Brain microvascular endothelial cell (primary cell): ENCODE results near the gene BDKRB2.

Experiments used
- DNase-seq: peaks from one replicate; pipeline ENCODE4 v3.0.0-alpha.2; 2020
- H3K27ac ChIP-seq: fragments of 250-450 bp; sonication (Bioruptor Pico); 2 replicates; pipeline ENCODE4 v1.5.1; 2020; ENCODE audit warnings: mild to moderate bottlenecking, moderate library complexity
- H3K27me3 ChIP-seq: fragments of 250-450 bp; sonication (Bioruptor Pico); replicated peaks from 2 replicates; pipeline ENCODE4 v1.5.1; 2020; ENCODE audit warnings: mild to moderate bottlenecking
- H3K36me3 ChIP-seq: fragments of 250-450 bp; sonication (Bioruptor Pico); replicated peaks from 2 replicates; pipeline ENCODE4 v1.5.1; 2020; ENCODE audit warnings: mild to moderate bottlenecking
- H3K4me3 ChIP-seq: 2 replicates; pipeline ENCODE4 v1.5.1; 2011; ENCODE audit warnings: low read depth, mild to moderate bottlenecking, control low read depth, low read length, moderate library complexity
- CTCF ChIP-seq: IDR thresholded peaks from 2 replicates; pipeline ENCODE4 v1.5.1; 2011; ENCODE audit warnings: low read depth, mild to moderate bottlenecking, moderate library complexity, low read length, control low read depth, inconsistent platforms; ENCODE audit errors: missing control alignments
- in situ Hi-C: cut with HindIII; loops from 2 replicates; pipeline ENCODE4 v1.10.0; 2017; ENCODE audit warnings: low sequenced_read_pairs, low pct_ligation_motif_present

BDKRB2 gene

GRCh38 chr14:96204151-96205058 is at the start of gene BDKRB2:
Gene BDKRB2, plus strand, starts transcription at chr14:96204839. Its CDS starts 32,269 bp downstream, at chr14:96237108.
- H3K27ac ChIP-seq, result no peak within 1 kb of the TSS
- H3K36me3 ChIP-seq, result no peaks in the 10 kb centered on the region
- in situ Hi-C loops, result no loop called here
- TF ChIP-seq CTCF, result no peak
- H3K4me3 ChIP-seq, result peak within 1 kb of the TSS; percentile 37
- peak; percentile 64 for DNase-seq
- H3K27me3 ChIP-seq, result no peaks in the 10 kb centered on the region

DNA sequence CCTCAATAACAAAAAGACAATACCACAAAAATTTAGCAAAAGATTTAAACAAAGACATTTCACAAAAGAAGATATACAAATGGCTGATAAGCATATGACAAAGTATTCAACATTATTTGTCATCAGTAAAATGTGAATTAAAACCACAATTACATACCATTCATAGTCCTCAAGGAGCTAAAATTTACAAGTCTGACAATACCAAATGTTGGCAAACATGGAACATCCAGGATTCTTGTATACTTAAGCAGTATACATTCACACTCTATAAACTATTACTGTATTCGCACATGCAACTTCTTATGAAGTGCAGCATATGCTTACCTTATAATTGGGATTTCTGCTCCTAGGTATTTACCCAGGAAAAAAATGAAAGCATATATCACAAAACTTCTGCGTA is 49.7 kb upstream of the BDKRB2 start:
- H3K36me3 ChIP-seq, result no peaks in the 10 kb centered on the region
- H3K27ac ChIP-seq, result no peak overlapping the region
- TF ChIP-seq CTCF, result no peak
- no peak overlapping the region for H3K4me3 ChIP-seq
- H3K27me3 ChIP-seq, result no peaks in the 10 kb centered on the region
- in situ Hi-C loops, result no loop called here
- no peak for DNase-seq

DNA sequence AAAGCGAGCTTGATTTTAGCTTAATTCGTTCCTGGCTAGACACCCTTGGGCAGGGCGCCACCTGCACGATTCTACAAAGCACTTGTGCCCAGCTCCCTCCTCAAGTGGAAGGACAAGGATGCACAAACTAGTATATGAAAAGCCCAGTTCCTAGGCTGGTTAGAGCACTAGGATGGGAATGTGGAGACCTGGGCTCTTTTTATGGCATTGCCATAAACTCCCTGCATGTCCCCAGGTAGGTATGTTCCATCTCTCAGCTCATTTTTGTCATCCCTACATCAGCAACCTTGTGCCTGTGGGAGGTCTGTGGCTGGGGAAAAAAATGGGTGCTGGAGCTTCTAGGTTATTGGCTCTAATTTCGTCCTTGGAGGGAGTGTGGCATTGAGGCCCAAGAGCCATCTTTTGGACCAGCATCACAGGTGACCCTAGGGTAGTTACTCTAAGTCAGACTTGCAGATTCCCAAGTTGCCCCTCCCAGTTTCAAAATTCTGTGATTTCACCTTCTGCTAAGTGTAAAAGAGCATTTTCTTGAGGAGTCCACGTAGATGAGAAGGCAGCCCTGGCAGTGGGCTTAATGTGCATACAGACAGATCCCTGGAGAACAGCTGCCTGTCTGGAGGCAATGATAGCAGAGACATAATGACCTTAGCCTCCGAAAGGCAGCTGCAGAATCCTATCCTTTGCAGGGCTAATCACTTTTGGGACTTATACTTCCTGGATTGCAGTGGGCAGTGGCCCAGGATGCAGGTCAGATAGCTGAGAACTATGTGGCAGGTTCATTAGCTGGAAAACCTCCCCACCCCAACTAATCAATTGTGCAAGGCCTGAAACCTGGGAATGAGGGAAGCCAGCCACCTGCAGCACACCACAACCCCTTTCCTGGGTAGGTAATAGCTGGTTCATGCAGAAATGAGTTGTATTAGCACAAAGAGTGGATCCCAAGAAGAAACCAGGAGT is 47.6 kb upstream of the BDKRB2 start:
- no peak for DNase-seq
- no peak overlapping the region for H3K27ac ChIP-seq
- H3K36me3 ChIP-seq, result no peaks in the 10 kb centered on the region
- no peaks in the 10 kb centered on the region for H3K27me3 ChIP-seq
- H3K4me3 ChIP-seq, result no peak overlapping the region
- TF ChIP-seq CTCF, result no peak
- in situ Hi-C loops, result no loop called here

- Histone ChIP-seq H3K36me3 (no peaks in the 10 kb centered on the region), H3K4me3 (no peak overlapping the region), H3K27me3 (no peaks in the 10 kb centered on the region), H3K27ac (no peak overlapping the region)
- no peak for TF ChIP-seq CTCF
- DNase-seq, result no peak
- in situ Hi-C loops, result no loop called here
These were observed 45.9 kb upstream of the BDKRB2 start for GRCh38 chr14:96158735-96159134.

DNA sequence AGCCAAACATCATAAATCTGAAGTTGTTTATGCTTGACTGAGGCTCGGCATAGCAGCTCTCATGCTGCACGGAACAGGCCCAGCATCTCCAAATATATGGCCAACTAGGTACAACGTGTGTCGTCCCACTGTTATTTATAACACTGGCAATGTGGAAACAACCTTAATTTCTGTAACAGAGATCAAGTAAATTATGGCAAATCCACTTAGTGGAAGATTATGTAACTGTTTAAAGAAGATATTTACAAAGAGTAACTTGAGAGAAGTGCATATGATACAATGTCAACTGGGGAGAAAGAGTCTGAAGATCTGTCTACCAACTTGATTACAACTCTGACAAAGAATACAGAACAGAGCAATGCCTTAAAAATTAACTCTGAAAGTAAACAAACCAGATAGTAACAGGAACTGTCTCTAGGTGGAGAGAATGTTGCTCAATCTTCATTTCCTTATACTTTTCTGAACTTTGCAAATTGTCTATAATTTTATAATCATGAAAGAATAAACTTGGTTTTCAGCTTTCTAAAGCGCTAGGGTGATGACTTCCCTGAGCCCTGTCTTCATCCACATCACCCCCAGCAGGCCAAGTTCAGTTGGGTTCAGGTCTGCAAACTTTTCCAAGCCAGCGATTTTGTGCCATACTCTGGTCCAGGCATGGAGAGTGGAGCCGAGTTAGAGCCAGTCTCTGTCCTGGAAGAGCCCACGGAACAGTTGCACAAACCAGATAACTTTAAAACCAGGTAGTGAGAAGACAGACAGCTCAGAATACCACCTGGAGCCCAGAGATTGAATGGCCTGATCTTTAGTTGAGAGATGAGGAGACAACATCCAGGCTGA is 44.3 kb upstream of the BDKRB2 start:
- no peaks in the 10 kb centered on the region for H3K27me3 ChIP-seq
- no peak overlapping the region for H3K27ac ChIP-seq
- in situ Hi-C loops, result no loop called here
- H3K4me3 ChIP-seq, result no peak overlapping the region
- no peak for TF ChIP-seq CTCF
- no peak for DNase-seq
- no peaks in the 10 kb centered on the region for H3K36me3 ChIP-seq
